ENCODE data around the gene DMD. TPM values are rescaled to one million over a fixed set of nuclear protein-coding genes. Genes with fewer than 3 reads are reported as not detected.

DMD gene
- total RNA-seq, 1 donor from 2014 or later: 30.6 TPM

DNA sequence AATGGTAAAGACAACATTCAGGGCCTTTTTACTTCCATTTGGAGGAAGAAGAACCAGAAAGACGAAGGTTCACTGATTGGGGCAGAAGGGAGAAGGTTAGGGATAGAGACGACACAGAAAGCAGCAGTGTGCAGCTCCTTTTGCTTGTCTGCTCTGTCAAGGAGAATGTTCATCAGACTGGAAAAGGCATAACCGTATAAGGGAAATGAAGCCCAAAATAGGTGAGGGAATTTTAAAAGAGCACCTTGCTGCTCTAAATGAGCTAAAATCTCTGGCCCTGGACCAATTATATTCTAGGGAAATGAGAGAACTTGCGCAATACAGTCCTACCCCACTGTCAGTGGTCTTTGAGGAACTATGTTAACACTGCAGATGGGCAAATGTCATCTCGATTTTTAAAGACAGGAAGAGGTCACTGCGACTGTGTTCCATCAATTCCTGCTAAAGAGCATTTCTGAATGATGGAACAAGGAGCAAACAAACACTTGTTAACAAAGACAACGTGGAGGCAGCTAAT is 1229.7 kb downstream of the DMD start:
- Histone ChIP-seq H3K4me2 (no peak overlapping the region), H3K27ac (no peak overlapping the region), H3K4me3 (no peak overlapping the region), H3K27me3 (no peaks in the 10 kb centered on the region), H4K20me1 (ENCODE audit: low read depth) (no peaks in the 10 kb centered on the region), H3K36me3 (no peaks in the 10 kb centered on the region), H3F3A (ENCODE audit: low read depth) (no peaks in the 10 kb centered on the region), H3K9me3 (ENCODE audit: low read depth) (no peaks in the 10 kb centered on the region), H3K9ac (no peak overlapping the region), H3K79me2 (ENCODE audit: low read depth) (no peaks in the 10 kb centered on the region), H3K4me1 (no peaks in the 10 kb centered on the region), H2AFZ (replicated peaks) (no peak overlapping the region)
- DNase-seq (ENCODE audit: low spot score): no peak
- peaks cover 6% of the 10 kb centered on the region for H3K4me1 Mint-ChIP-seq
- peaks cover 8% of the 10 kb centered on the region for H3K9me3 Mint-ChIP-seq
- H3K36me3 Mint-ChIP-seq: peaks cover 7% of the 10 kb centered on the region
- no peak overlapping the region for H3K4me3 Mint-ChIP-seq
- peaks cover 2% of the 10 kb centered on the region for H3K27me3 Mint-ChIP-seq (ENCODE audit: insufficient read depth, low read depth)
- no peak for TF ChIP-seq CTCF (IDR thresholded peaks at IDR 0.05)
- no peak for TF ChIP-seq EZH2 (IDR thresholded peaks at IDR 0.05)
- no peak for TF ChIP-seq EZH2phosphoT487 (IDR thresholded peaks at IDR 0.05)
- H3K27ac Mint-ChIP-seq: no peak overlapping the region

- no peak for DNase-seq (ENCODE audit: low spot score)
- H3K27me3 Mint-ChIP-seq (ENCODE audit: insufficient read depth, low read depth): no peaks in the 10 kb centered on the region
- Histone ChIP-seq H3K9me3 (ENCODE audit: low read depth) (peaks cover 4% of the 10 kb centered on the region), H3K79me2 (ENCODE audit: low read depth) (no peaks in the 10 kb centered on the region), H3K4me1 (no peaks in the 10 kb centered on the region), H2AFZ (replicated peaks) (no peak overlapping the region), H3K4me3 (no peak overlapping the region), H3F3A (ENCODE audit: low read depth) (no peaks in the 10 kb centered on the region), H3K27ac (no peak overlapping the region), H3K27me3 (no peaks in the 10 kb centered on the region), H3K9ac (no peak overlapping the region), H4K20me1 (ENCODE audit: low read depth) (no peaks in the 10 kb centered on the region), H3K36me3 (no peaks in the 10 kb centered on the region), H3K4me2 (no peak overlapping the region)
- no peaks in the 10 kb centered on the region for H3K9me3 Mint-ChIP-seq
- no peak overlapping the region for H3K4me3 Mint-ChIP-seq
- H3K36me3 Mint-ChIP-seq: no peaks in the 10 kb centered on the region
- TF ChIP-seq EZH2 (IDR thresholded peaks at IDR 0.05) (no peak), EZH2phosphoT487 (IDR thresholded peaks at IDR 0.05) (no peak), CTCF (IDR thresholded peaks at IDR 0.05) (no peak)
- peaks cover 26% of the 10 kb centered on the region for H3K4me1 Mint-ChIP-seq
- H3K27ac Mint-ChIP-seq: no peak overlapping the region
These were observed 1241.6 kb downstream of the DMD start for GRCh38 chrX:31969714-31970113.

GRCh38 chrX:31962256-31962655 is 1249.1 kb downstream of the DMD start:
- Mint-ChIP-seq H3K9me3 (no peaks in the 10 kb centered on the region), H3K27ac (no peak overlapping the region), H3K4me1 (peaks cover 2% of the 10 kb centered on the region), H3K36me3 (peaks cover 7% of the 10 kb centered on the region), H3K4me3 (no peak overlapping the region), H3K27me3 (ENCODE audit: insufficient read depth, low read depth) (no peaks in the 10 kb centered on the region)
- Histone ChIP-seq H3F3A (ENCODE audit: low read depth) (no peaks in the 10 kb centered on the region), H4K20me1 (ENCODE audit: low read depth) (no peaks in the 10 kb centered on the region), H3K36me3 (no peaks in the 10 kb centered on the region), H3K9ac (no peak overlapping the region), H3K27ac (no peak overlapping the region), H3K79me2 (ENCODE audit: low read depth) (no peaks in the 10 kb centered on the region), H3K4me3 (no peak overlapping the region), H3K27me3 (no peaks in the 10 kb centered on the region), H2AFZ (replicated peaks) (no peak overlapping the region), H3K4me1 (no peaks in the 10 kb centered on the region), H3K4me2 (no peak overlapping the region), H3K9me3 (ENCODE audit: low read depth) (peaks cover 4% of the 10 kb centered on the region)
- no peak for DNase-seq (ENCODE audit: low spot score)
- TF ChIP-seq EZH2 (IDR thresholded peaks at IDR 0.05) (no peak), EZH2phosphoT487 (IDR thresholded peaks at IDR 0.05) (no peak), CTCF (IDR thresholded peaks at IDR 0.05) (no peak)

Measured in neural progenitor cell (in vitro differentiated cells).